HG03108 (cell line): Measurements from ENCODE around the gene OOSP2.
"Not testable (repeated sequence)": the region's sequence is repeated elsewhere in the genome, so short reads cannot be mapped to it uniquely, and the experiment has no call there.

Source experiments
- ATAC-seq: cut with Tn5 transposase; IDR thresholded peaks from one replicate; pipeline ENCODE4 v1.9.1; 2021; ENCODE audit warnings: moderate library complexity; ENCODE audit not compliant: unreplicated experiment

The OOSP2 gene

GRCh38 chr11:60040109-60040508 lies at the start of gene OOSP2:
TSS of gene OOSP2 (plus strand) at chr11:60040409. CDS start at chr11:60040460, 51 bp downstream.
- no peak for ATAC-seq

- ATAC-seq: no peak
These were observed 49.8 kb upstream of the OOSP2 start for GRCh38 chr11:59990421-59990820.

GRCh38 chr11:59992425-59992824 lies 47.8 kb upstream of the OOSP2 start:
- no peak for ATAC-seq

- ATAC-seq: no peak
These were observed 42.4 kb upstream of the OOSP2 start for GRCh38 chr11:59997800-59998199.

- no peak for ATAC-seq
These were observed 40.5 kb upstream of the OOSP2 start for GRCh38 chr11:59999691-60000090.

- ATAC-seq: no peak
These were observed 36.5 kb upstream of the OOSP2 start for GRCh38 chr11:60003729-60004128.

GRCh38 chr11:60005360-60005759 lies 34.8 kb upstream of the OOSP2 start:
- no peak for ATAC-seq

GRCh38 chr11:60016881-60017280 lies 23.3 kb upstream of the OOSP2 start, which contains the start of gene OOSP4B:
TSS of gene OOSP4B (plus strand) at chr11:60017181.
- no peak for ATAC-seq

GRCh38 chr11:60018058-60018457 lies 22.2 kb upstream of the OOSP2 start:
- ATAC-seq: no peak

- not testable (repeated sequence) for ATAC-seq
These were observed 19.8 kb upstream of the OOSP2 start for GRCh38 chr11:60020376-60020775.

GRCh38 chr11:60029015-60029632 lies 11.1 kb upstream of the OOSP2 start:
- ATAC-seq: no peak

- not testable (repeated sequence) for ATAC-seq
These were observed 10.2 kb downstream of the OOSP2 start for GRCh38 chr11:60050422-60050821.

GRCh38 chr11:60050839-60051238 lies 10.6 kb downstream of the OOSP2 start:
- ATAC-seq: not testable (repeated sequence)

- no peak for ATAC-seq
These were observed 16.2 kb downstream of the OOSP2 start, which contains the start of gene MS4A3 for GRCh38 chr11:60056349-60056969. TSS of gene MS4A3 (plus strand) at chr11:60056665. CDS start at chr11:60061161, 4,496 bp downstream.

- no peak for ATAC-seq
These were observed 18.8 kb downstream of the OOSP2 start for GRCh38 chr11:60059052-60059451.

GRCh38 chr11:60059521-60060240 lies 19.5 kb downstream of the OOSP2 start:
- ATAC-seq: no peak

GRCh38 chr11:60064111-60064510 lies 23.9 kb downstream of the OOSP2 start:
- no peak for ATAC-seq

- ATAC-seq: no peak
These were observed 25.6 kb downstream of the OOSP2 start for GRCh38 chr11:60065801-60066200.

GRCh38 chr11:60069450-60069849 lies 29.2 kb downstream of the OOSP2 start:
- ATAC-seq: no peak

- ATAC-seq: not testable (repeated sequence)
These were observed 31.4 kb downstream of the OOSP2 start for GRCh38 chr11:60071644-60072043.

- ATAC-seq: no peak
These were observed 37.1 kb downstream of the OOSP2 start for GRCh38 chr11:60077216-60077817.
